ENCODE data around the gene FARP1. TPM values are rescaled to one million over a fixed set of nuclear protein-coding genes. Genes with fewer than 3 reads are reported as not detected.

The FARP1 gene
- total RNA-seq, 2 donors from 2014 or later: 89.5 to 93.6 TPM

GRCh38 chr13:98447130-98447529, 304.2 kb downstream of the FARP1 start:
- Histone ChIP-seq H3K4me1 (no peaks in the 10 kb centered on the region), H3K36me3 (replicated peaks in 1 of 2; ENCODE audit: insufficient read depth in 1 of 2, low read depth in 2 of 2) (peaks cover 11% of the 10 kb centered on the region in 2 donors), H3K27ac (no peak overlapping the region), H3K9me3 (no peaks in the 10 kb centered on the region), H3K4me3 (no peak overlapping the region), H3K27me3 (no peaks in the 10 kb centered on the region)
- no peak for ATAC-seq
- 87 to 98% methylated on average over 5 of the region's 5 CpGs for WGBS, 2 donors
- intact Hi-C loops (cut with DNase I): loop anchor here (5.0 kb wide), 1 partner anchor 215 kb away; no protein-coding TSS in a partner anchor
- DNase-seq: no peak
- no peak for TF ChIP-seq POLR2A (IDR thresholded peaks at IDR 0.05)
- TF ChIP-seq CTCF (IDR thresholded peaks at IDR 0.05): no peak

GRCh38 chr13:98447881-98448641, 305.2 kb downstream of the FARP1 start:
- Histone ChIP-seq H3K36me3 (replicated peaks in 1 of 2; ENCODE audit: insufficient read depth in 1 of 2, low read depth in 2 of 2) (peaks cover 11 to 14% of the 10 kb centered on the region in 2 donors), H3K27me3 (no peaks in the 10 kb centered on the region), H3K9me3 (no peaks in the 10 kb centered on the region), H3K4me1 (no peaks in the 10 kb centered on the region), H3K4me3 (no peak overlapping the region), H3K27ac (no peak overlapping the region)
- TF ChIP-seq POLR2A (IDR thresholded peaks at IDR 0.05): no peak
- TF ChIP-seq CTCF (IDR thresholded peaks at IDR 0.05): peak in 4 of 7 experiments; percentile 18 to 38 (median 26)
- ATAC-seq: no peak
- 75 to 80% methylated on average over 25 to 28 of the region's 28 CpGs for WGBS, 2 donors
- intact Hi-C loops (cut with DNase I): loop anchor here (5.0 kb wide), 1 partner anchor 214 kb away; no protein-coding TSS in a partner anchor
- peak in 3 of 4 donors; percentile 33 to 57 (median 39) for DNase-seq

- Histone ChIP-seq H3K9me3 (no peaks in the 10 kb centered on the region), H3K4me1 (no peaks in the 10 kb centered on the region), H3K4me3 (no peak overlapping the region), H3K27ac (no peak overlapping the region), H3K27me3 (no peaks in the 10 kb centered on the region), H3K36me3 (replicated peaks in 1 of 2; ENCODE audit: insufficient read depth in 1 of 2, low read depth in 2 of 2) (peaks cover 11 to 14% of the 10 kb centered on the region in 2 donors)
- WGBS, 2 donors: 89 to 97% methylated on average over 5 of the region's 5 CpGs
- ATAC-seq (no peak), DNase-seq (no peak)
- TF ChIP-seq CTCF (IDR thresholded peaks at IDR 0.05) (no peak), POLR2A (IDR thresholded peaks at IDR 0.05) (no peak)
- intact Hi-C loops (cut with DNase I): loop anchor here (5.0 kb wide), 1 partner anchor 214 kb away; no protein-coding TSS in a partner anchor
Measured at GRCh38 chr13:98448642-98448928, 305.7 kb downstream of the FARP1 start.

GRCh38 chr13:98449273-98449672, 306.4 kb downstream of the FARP1 start:
- DNase-seq: no peak
- TF ChIP-seq POLR2A (IDR thresholded peaks at IDR 0.05) (no peak), CTCF (IDR thresholded peaks at IDR 0.05) (no peak)
- H3K4me1 ChIP-seq: peaks cover 4% of the 10 kb centered on the region
- ATAC-seq: no peak
- H3K27me3 ChIP-seq: no peaks in the 10 kb centered on the region
- intact Hi-C loops (cut with DNase I): loop anchor here (5.0 kb wide), 1 partner anchor 213 kb away; no protein-coding TSS in a partner anchor
- peaks cover 11 to 14% of the 10 kb centered on the region in 2 donors for H3K36me3 ChIP-seq (replicated peaks in 1 of 2; ENCODE audit: insufficient read depth in 1 of 2, low read depth in 2 of 2)
- peak overlapping the region in 1 of 4 donors; percentile 9 for H3K27ac ChIP-seq
- no peak overlapping the region for H3K4me3 ChIP-seq
- WGBS, 2 donors: 87 to 89% methylated on average over 15 to 16 of the region's 16 CpGs
- no peaks in the 10 kb centered on the region for H3K9me3 ChIP-seq

Measured in body of pancreas (tissue), 4 donors.